Activated T-cell treated with anti-CD3 and anti-CD28 coated beads, Interleukin-2, amount 50 U/mL, for 72 hours (primary cell): ENCODE data around the gene RAET1G. TPM values are rescaled to one million over a fixed set of nuclear protein-coding genes. Genes with fewer than 3 reads are reported as not detected.
"Not testable (repeated sequence)": the region's sequence is repeated elsewhere in the genome, so short reads cannot be mapped to it uniquely, and the experiment has no call there.

ENCODE experiments used
- ATAC-seq, 2 donors: fragments of 150-1000 bp; cut with Tn5 transposase; replicated peaks in 1 of 2; 2 replicates each; pipeline ENCODE4 v1.10.0; 2021; ENCODE audit warnings: moderate library complexity in 2 of 2, mild to moderate bottlenecking in 1 of 2
- DNase-seq, 2 donors: peaks; one replicate each; pipeline ENCODE4 v3.0.0; 2021 to 2022; ENCODE audit warnings: mixed read lengths in 1 of 2
- H3K27ac Mint-ChIP-seq: one replicate; pipeline ENCODE4 v1.8.0; 2022; ENCODE audit warnings: mild to moderate bottlenecking, moderate library complexity, mixed read lengths
- H3K27me3 Mint-ChIP-seq: one replicate; pipeline ENCODE4 v1.8.0; 2022; ENCODE audit warnings: low read depth, mixed read lengths
- H3K36me3 Mint-ChIP-seq, 2 donors: one replicate each; pipeline ENCODE4 v1.8.0; 2022; ENCODE audit warnings: mixed read lengths in 2 of 2, mild to moderate bottlenecking in 1 of 2; ENCODE audit not compliant: insufficient read depth in 2 of 2
- H3K4me1 Mint-ChIP-seq: one replicate; pipeline ENCODE4 v1.8.0; 2022; ENCODE audit warnings: low read depth, mixed read lengths
- H3K4me3 Mint-ChIP-seq, 2 donors: one replicate each; pipeline ENCODE4 v1.8.0; 2022; ENCODE audit warnings: mild to moderate bottlenecking in 2 of 2, mixed read lengths in 2 of 2, moderate library complexity in 2 of 2
- H3K9me3 Mint-ChIP-seq, 2 donors: one replicate each; pipeline ENCODE4 v1.8.0; 2022; ENCODE audit warnings: mixed read lengths in 2 of 2
- total RNA-seq, 2 donors: library from RNA; stranded (reverse); gene quantifications; one replicate each; pipeline ENCODE4 v1.2.3, GENCODE V29; 2022

Gene RAET1G
- total RNA-seq, 2 donors from 2014 or later, result not detected

- ATAC-seq (peak; percentile 25 to 34), DNase-seq (peak; percentile 61 to 69)
- Mint-ChIP-seq H3K4me1 (peaks cover 34% of the 10 kb centered on the region), H3K36me3 (peaks cover 8 to 12% of the 10 kb centered on the region in 2 donors), H3K4me3 (no peak overlapping the region), H3K27ac (no peak overlapping the region), H3K27me3 (peaks cover 87% of the 10 kb centered on the region), H3K9me3 (no peaks in the 10 kb centered on the region)
Measured at GRCh38 chr6:149961728-149962425, 39.0 kb upstream of the RAET1G start.

GRCh38 chr6:149960488-149960887 lies 37.6 kb upstream of the RAET1G start:
- H3K27me3 Mint-ChIP-seq, result peaks cover 87% of the 10 kb centered on the region
- H3K9me3 Mint-ChIP-seq, result no peaks in the 10 kb centered on the region
- H3K36me3 Mint-ChIP-seq, result peaks cover 8% of the 10 kb centered on the region in 2 donors
- H3K27ac Mint-ChIP-seq, result no peak overlapping the region
- no peak for DNase-seq
- peaks cover 28% of the 10 kb centered on the region for H3K4me1 Mint-ChIP-seq
- H3K4me3 Mint-ChIP-seq, result no peak overlapping the region
- no peak for ATAC-seq

DNA sequence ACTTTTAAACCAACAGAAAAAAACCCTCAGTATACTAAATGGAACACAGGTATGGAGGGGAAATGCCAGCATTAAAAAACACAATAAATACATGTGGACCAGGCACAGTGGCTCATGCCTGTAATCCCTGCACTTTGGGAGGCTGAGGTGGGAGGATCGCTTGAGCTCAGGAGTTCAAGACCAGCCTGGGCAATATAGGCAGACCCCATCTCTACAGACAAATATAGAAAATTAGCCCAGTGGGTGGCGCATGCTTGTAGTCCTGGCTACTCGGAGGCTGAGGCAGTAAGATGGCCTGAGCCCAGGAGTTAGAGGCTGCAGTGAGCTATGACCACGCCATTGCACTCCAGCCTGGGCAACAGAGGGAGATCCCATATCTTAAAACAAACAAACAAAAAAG lies 36.9 kb upstream of the RAET1G start:
- not testable (repeated sequence) for H3K27ac Mint-ChIP-seq

GRCh38 chr6:149958124-149958523 lies 35.2 kb upstream of the RAET1G start:
- not testable (repeated sequence) for H3K36me3 Mint-ChIP-seq, H3K4me3 Mint-ChIP-seq, H3K9me3 Mint-ChIP-seq, DNase-seq, H3K27ac Mint-ChIP-seq, ATAC-seq
- H3K4me1 Mint-ChIP-seq, result peaks cover 18% of the 10 kb centered on the region
- H3K27me3 Mint-ChIP-seq, result peaks cover 82% of the 10 kb centered on the region

More for the DNA sequence above, 36.9 kb upstream of the RAET1G start:
- DNase-seq, H3K9me3 Mint-ChIP-seq, H3K36me3 Mint-ChIP-seq, ATAC-seq, H3K4me3 Mint-ChIP-seq: not testable (repeated sequence)
- H3K27me3 Mint-ChIP-seq, result peaks cover 87% of the 10 kb centered on the region
- peaks cover 27% of the 10 kb centered on the region for H3K4me1 Mint-ChIP-seq

- not testable (repeated sequence) for H3K27ac Mint-ChIP-seq, H3K36me3 Mint-ChIP-seq
Measured at GRCh38 chr6:149955654-149956317, 32.9 kb upstream of the RAET1G start.

GRCh38 chr6:149954984-149955653 lies 32.2 kb upstream of the RAET1G start:
- DNase-seq, H3K9me3 Mint-ChIP-seq, ATAC-seq, H3K4me1 Mint-ChIP-seq, H3K27ac Mint-ChIP-seq, H3K36me3 Mint-ChIP-seq: not testable (repeated sequence)
- H3K27me3 Mint-ChIP-seq, result peaks cover 82% of the 10 kb centered on the region
- peak overlapping the region; percentile 69 to 80 for H3K4me3 Mint-ChIP-seq

More at GRCh38 chr6:149955654-149956317, 32.9 kb upstream of the RAET1G start:
- peaks cover 82% of the 10 kb centered on the region for H3K27me3 Mint-ChIP-seq
- H3K9me3 Mint-ChIP-seq, ATAC-seq, H3K4me3 Mint-ChIP-seq, H3K4me1 Mint-ChIP-seq, DNase-seq: not testable (repeated sequence)

GRCh38 chr6:149954328-149954983 lies 31.5 kb upstream of the RAET1G start:
- DNase-seq, H3K9me3 Mint-ChIP-seq, H3K27ac Mint-ChIP-seq, H3K4me1 Mint-ChIP-seq, H3K36me3 Mint-ChIP-seq: not testable (repeated sequence)
- peaks cover 82% of the 10 kb centered on the region for H3K27me3 Mint-ChIP-seq
- ATAC-seq, result peak; percentile 34 to 60
- peak overlapping the region in 1 of 2 donors; percentile 42 for H3K4me3 Mint-ChIP-seq

DNA sequence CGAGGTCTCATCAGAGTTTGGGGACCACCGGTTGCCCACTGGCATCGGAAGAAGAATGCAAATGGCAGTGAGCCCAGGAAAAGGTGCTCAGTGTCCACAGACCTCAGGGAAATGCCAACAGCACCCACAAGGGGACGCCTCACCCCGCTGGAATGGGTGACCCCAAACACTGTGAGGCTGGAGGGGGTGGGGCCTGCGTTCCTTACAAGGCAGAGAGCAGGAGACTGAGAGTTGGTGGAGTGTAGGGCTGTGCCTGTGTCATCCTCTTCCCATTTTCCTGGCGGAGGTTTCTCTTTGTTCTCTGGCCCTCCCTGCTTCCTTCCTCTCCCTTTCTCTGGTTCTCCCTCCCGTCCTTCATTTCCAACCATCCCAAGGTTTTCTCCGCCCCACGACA lies 31.0 kb upstream of the RAET1G start:
- H3K4me3 Mint-ChIP-seq, result peak overlapping the region in 1 of 2 donors; percentile 42

GRCh38 chr6:149953390-149953789 lies 30.5 kb upstream of the RAET1G start:
- DNase-seq, H3K27ac Mint-ChIP-seq, H3K4me3 Mint-ChIP-seq, H3K9me3 Mint-ChIP-seq, H3K4me1 Mint-ChIP-seq, ATAC-seq, H3K36me3 Mint-ChIP-seq: not testable (repeated sequence)
- peaks cover 82% of the 10 kb centered on the region for H3K27me3 Mint-ChIP-seq

More for the DNA sequence above, 31.0 kb upstream of the RAET1G start:
- not testable (repeated sequence) for H3K27ac Mint-ChIP-seq, H3K9me3 Mint-ChIP-seq, H3K36me3 Mint-ChIP-seq, DNase-seq, H3K4me1 Mint-ChIP-seq
- peak; percentile 93 to 94 for ATAC-seq
- peaks cover 82% of the 10 kb centered on the region for H3K27me3 Mint-ChIP-seq

GRCh38 chr6:149951626-149952025 lies 28.7 kb upstream of the RAET1G start:
- H3K9me3 Mint-ChIP-seq, result no peaks in the 10 kb centered on the region
- no peak overlapping the region for H3K4me3 Mint-ChIP-seq
- peaks cover 7% of the 10 kb centered on the region for H3K4me1 Mint-ChIP-seq
- peaks cover 87% of the 10 kb centered on the region for H3K27me3 Mint-ChIP-seq
- no peak for DNase-seq
- no peak for ATAC-seq
- H3K27ac Mint-ChIP-seq, result no peak overlapping the region
- no peaks in the 10 kb centered on the region for H3K36me3 Mint-ChIP-seq

DNA sequence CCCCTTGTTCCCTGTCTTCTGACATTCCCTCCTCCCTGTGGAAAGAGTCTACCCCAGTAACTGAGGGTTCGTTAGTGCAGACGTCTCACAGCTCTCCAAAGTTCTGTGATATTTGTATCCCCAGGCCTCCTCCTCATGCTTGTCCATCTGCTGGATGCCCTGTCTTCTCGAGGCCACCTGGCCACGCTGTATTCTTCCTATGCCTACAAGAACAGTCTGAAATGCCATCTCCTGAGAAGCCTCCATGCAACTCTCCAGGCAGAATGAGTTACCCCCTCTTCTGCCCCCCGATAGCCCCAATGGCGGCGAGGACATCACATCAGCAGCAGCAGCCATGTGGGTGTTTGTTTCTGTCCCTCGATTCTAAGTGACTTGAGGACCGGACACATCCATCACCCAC lies 28.2 kb upstream of the RAET1G start:
- H3K9me3 Mint-ChIP-seq, result no peaks in the 10 kb centered on the region
- no peaks in the 10 kb centered on the region for H3K36me3 Mint-ChIP-seq
- peaks cover 7% of the 10 kb centered on the region for H3K4me1 Mint-ChIP-seq
- H3K27ac Mint-ChIP-seq, result no peak overlapping the region
- no peak for ATAC-seq
- H3K27me3 Mint-ChIP-seq, result peaks cover 87% of the 10 kb centered on the region
- H3K4me3 Mint-ChIP-seq, result no peak overlapping the region
- no peak for DNase-seq

- Mint-ChIP-seq H3K27me3 (peaks cover 82% of the 10 kb centered on the region), H3K36me3 (no peaks in the 10 kb centered on the region), H3K4me3 (no peak overlapping the region), H3K9me3 (no peaks in the 10 kb centered on the region), H3K27ac (no peak overlapping the region), H3K4me1 (peaks cover 5% of the 10 kb centered on the region)
- ATAC-seq (no peak), DNase-seq (no peak)
Measured at GRCh38 chr6:149950423-149950822, 27.5 kb upstream of the RAET1G start.

- Mint-ChIP-seq H3K9me3 (no peaks in the 10 kb centered on the region), H3K27ac (no peak overlapping the region), H3K4me3 (no peak overlapping the region), H3K4me1 (no peaks in the 10 kb centered on the region), H3K27me3 (peaks cover 74% of the 10 kb centered on the region), H3K36me3 (no peaks in the 10 kb centered on the region)
- ATAC-seq, result no peak
- no peak for DNase-seq
Measured at GRCh38 chr6:149948616-149949015, 25.7 kb upstream of the RAET1G start.
